ENCODE measurements around the gene CFAP65.

The CFAP65 gene

DNA sequence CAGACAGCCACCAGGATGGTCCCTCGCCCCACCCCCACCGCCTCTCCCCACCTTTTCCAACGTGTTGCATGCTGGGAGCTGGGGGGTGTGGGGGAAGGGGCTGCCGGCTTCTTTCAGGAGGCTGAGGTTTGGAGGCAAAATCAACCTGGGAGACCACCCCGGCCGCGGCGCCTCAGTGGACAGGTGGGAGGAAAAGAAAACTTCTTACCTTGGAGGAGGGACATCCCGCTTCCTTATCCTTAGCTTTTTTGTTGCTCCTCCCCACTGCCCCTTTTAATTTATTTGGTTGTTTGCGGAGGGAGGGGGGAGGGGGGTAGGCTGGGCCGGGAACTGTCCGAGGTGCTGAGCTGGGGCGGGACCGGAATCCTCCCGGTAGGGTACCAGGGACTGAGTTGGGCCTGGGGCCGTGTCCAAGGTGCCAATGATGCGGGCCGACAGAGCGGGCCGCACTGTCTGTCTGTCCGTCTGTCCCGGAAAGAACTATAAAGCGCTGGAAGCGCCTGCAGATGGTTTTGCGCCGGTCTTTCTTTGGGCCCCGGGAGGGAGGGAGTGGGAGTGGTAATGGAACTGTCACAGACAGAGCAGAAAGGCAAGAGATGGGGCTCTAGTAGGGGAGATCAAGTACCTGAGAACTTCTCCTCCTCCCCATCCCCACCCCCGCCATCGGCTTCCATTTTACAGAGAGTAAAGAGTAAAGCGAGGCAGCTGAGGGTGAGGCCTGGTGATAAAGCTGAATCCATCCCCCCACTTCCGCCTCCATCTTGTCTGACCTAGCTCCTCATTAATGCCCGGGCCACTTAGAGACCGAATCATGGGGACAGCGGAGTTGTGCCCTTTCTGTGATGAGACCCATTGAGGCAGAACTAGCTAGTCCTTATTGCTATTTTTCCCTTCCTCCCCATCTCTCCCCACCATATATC is 79.4 kb downstream of the CFAP65 start:
- no peak for DNase-seq

DNA sequence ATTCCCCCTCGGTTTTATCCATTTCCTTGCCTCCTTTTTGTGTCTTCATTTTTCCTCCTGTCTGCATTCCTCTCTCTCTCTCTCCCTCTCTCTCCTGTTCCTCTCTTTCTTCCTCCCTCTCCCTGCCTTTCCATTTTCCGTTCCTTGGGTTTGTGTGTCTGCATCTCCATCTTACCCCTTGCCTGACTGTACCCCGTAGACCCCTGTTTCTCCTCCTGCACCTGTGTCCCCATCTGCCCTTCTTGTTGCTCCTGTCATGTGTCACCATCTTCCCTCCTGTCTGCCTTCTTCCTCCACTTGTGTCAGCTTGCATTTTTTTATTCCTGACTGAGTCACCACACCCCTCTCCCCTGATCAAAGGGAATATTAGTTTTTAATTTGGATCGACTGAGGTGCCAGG is 80.1 kb downstream of the CFAP65 start:
- no peak for DNase-seq

DNA sequence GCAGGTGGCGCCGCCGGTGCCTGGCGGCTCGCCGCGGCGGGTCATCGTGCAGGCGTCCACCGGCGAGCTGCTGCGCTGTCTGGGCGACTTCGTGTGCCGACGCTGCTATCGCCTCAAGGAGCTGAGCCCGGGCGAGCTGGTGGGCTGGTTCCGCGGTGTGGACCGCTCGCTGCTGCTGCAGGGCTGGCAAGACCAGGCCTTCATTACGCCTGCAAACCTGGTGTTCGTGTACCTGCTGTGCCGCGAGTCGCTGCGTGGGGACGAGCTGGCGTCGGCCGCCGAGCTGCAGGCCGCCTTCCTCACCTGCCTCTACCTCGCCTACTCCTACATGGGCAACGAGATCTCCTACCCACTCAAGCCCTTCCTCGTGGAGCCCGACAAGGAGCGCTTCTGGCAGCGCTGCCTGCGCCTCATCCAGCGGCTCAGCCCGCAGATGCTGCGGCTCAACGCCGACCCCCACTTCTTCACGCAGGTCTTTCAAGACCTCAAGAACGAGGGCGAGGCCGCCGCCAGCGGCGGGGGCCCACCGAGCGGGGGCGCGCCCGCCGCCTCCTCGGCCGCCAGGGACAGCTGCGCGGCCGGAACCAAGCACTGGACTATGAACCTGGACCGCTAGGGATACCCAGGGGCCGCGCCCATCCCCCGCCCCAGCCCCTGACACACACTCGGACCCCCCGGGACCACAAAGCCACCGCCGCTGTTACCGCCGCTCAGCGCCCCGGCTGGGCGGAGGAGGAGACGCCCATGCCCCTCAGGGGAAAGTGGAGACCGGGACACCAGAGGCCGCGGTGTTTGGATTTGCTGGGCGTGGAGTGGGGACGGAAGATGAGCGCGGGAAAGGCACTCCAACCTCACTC is 80.8 kb downstream of the CFAP65 start:
- DNase-seq, result no peak

DNA sequence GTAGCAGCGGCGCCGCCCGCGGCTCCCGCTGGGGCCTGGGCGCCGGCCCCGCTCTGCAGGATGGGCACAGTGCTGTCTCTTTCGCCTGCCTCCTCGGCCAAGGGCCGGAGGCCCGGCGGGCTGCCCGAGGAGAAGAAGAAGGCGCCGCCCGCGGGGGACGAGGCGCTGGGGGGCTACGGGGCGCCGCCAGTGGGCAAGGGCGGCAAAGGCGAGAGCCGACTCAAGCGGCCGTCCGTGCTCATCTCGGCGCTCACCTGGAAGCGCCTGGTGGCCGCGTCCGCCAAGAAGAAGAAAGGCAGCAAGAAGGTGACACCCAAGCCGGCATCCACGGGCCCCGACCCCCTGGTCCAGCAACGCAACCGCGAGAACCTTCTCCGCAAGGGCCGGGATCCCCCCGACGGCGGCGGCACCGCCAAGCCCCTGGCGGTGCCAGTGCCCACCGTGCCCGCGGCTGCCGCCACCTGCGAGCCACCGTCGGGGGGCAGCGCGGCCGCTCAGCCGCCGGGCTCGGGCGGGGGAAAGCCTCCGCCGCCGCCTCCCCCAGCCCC is 81.5 kb downstream of the CFAP65 start:
- DNase-seq, result no peak

DNA sequence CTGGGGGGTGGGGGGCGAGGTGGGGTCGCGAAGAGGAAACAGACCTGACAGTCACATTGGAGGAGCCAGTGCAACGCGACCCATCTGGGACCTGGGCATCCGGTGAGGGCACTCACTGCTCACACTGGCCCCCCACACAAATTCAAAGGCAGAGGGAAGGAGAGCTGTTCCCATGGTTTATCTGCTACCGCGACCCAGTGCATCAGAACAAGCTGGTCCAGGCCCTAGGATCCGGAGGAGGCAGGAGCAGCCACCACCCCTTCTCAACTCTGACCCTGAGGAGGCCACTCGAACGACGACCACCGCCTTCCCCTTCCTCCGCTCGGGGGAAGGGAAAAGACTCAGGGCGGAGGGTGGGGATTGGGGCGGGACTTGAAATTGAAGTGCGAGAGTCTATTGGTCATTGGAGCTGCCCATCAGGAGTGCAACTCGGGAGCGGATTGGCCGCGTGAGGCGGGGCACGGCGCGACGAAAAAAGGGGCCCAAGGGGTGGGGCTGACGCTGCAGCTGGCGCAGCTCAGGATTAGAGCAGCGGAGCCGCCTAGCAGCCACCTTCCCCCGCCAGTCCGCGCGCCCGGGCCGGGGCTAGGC is 82.1 kb downstream of the CFAP65 start, which contains the start of gene CDK5R2:
CDK5R2 (plus strand) TSS at position 526 of the 591 bp plus-strand sequence. CDS start 155 bp downstream, outside the sequence.
- DNase-seq, result peak; percentile 65

DNA sequence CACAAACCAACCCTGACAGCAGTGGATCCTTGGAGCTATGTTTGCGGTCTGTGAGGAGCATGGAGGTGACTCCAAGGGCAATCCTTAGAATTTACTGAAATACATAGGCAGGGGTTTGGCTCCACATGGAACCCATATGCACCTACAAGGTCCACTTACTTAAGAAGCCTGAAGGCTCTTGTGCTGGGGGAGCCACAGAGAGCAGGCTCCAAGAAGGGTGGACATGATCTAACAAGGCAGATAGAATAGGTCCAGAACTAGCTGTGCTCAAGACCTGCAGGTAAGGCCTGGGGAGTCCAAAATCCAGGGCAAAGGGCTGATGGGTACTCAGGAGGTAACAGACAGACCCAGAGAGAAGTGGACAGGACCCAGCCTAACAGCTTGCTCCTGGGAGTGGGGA is 83.0 kb downstream of the CFAP65 start:
- no peak for DNase-seq

DNA sequence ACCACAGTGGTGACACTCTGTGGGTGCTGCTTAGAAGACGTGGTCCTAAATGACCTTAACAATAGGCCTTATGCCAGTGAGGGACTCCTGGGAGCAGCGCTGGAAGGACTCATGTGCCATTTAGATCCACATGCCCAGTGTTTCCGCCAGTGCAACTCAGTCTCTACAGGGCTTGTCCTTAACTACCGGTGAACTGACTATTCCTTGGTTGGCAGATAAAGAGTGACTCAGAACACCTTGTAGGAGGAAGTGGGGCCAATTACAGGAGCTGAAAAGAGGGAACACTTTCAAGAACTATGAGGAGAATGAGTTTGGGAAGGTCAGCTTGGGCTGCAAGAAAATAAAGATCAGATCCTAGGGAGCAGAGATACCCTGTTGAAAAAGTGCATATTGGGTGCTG is 83.6 kb downstream of the CFAP65 start:
- no peak for DNase-seq

DNA sequence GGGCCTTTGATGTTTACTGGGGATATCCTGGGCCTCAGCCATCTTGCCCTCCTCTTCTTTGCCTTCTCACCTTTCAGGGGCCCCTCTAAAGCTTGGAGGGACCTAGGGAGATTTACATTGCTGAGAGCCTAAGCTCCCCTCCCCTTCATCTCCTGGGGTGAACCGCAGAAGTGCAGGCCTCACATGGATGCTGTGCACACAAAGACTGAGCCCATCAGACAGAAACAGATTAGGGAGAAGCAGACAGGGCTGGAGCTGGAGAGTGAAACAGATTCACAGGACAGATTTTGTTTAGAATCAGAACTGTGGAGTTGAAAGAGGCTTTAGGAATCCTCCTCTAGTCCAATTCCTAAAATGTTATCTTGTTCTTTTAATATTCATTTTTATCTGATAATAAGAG is 85.3 kb downstream of the CFAP65 start:
- no peak for DNase-seq

DNA sequence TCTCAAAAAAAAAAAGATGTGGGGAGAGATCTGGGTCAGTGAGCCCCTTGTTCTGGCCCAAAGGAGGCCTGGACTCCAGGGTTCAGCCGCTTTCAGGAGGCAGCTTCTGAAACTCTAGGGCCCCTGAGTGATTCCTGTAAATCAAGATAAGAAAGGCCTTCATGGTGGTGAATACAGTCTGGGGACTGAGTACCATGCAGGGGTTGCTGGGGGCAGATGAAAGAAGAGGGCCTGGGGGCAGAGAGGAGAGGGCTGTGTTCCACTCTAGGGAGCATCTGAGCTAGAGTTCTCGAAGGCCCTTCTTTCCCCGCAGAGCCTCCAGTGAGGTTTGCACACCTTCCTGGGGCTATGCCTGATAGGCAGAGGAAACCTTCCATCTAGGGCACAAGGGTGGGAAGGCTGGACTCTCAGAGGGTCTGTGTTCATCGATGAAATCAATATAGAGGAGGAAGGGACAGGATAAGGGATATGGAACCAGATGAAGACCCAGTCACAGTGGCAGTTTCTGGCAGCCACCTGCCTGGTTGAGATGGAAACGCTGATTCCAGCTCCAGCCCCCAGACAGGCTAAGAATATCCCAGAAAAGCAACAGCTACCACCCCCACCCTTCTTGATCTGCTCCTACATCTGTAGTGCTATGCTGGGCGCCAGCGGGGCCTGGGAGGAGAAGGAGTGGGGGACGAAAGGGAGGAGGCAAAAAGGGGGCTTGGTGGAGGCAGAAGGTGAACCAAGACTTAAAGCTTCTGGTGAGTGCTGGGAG is 86.6 kb downstream of the CFAP65 start:
- no peak for DNase-seq

DNA sequence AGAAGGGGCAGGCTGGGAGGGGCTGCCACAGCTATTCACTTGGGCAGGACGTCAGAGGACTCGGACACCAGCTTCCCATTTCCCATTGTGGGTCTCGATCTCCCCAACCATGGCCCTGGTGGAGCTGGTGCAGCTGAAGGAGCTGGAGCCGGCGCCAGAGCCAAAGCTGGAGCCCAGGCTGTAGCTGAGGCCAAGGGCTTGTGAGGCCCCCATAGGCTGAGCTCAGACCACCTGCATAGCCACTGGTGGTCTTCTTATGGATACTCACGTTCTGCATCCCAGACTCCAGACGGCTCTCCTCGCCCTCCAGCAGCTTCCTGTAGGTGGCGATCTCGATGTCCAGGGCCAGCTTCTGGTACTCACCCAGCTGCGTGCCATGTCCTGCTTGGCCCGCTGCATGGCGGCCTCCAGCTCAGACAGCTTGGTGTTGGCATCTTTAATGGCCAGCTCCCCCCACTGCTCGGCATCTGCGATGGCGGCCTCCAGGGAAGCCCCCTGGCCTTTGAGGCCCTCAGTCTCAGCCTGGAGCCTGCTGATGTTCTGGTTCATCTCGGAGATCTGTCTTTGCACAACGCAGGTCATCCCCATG is 87.9 kb downstream of the CFAP65 start:
- no peak for DNase-seq
